CD1c-positive myeloid dendritic cell (primary cell): ENCODE data around the gene SNN.

ENCODE experiments used
- DNase-seq: peaks from one replicate; pipeline ENCODE4 v3.0.0-alpha.2; 2016; ENCODE audit errors: extremely low spot score

The SNN gene

GRCh38 chr16:11635113-11635652, 33.1 kb upstream of the SNN start:
- DNase-seq, result no peak

GRCh38 chr16:11635679-11636171, 32.5 kb upstream of the SNN start:
- no peak for DNase-seq

- DNase-seq, result no peak
Measured at GRCh38 chr16:11636172-11636721, 32.0 kb upstream of the SNN start.

GRCh38 chr16:11637320-11637719, 30.9 kb upstream of the SNN start:
- DNase-seq, result no peak

- DNase-seq, result no peak
Measured at GRCh38 chr16:11638140-11638539, 30.1 kb upstream of the SNN start.

GRCh38 chr16:11639008-11639562, 29.2 kb upstream of the SNN start:
- DNase-seq, result no peak

- peak; percentile 99 for DNase-seq
Measured at GRCh38 chr16:11639925-11640899, 28.0 kb upstream of the SNN start.

GRCh38 chr16:11640987-11641817, 27.1 kb upstream of the SNN start:
- DNase-seq, result peak; percentile 74

- DNase-seq, result no peak
Measured at GRCh38 chr16:11642765-11643116, 25.5 kb upstream of the SNN start.

- no peak for DNase-seq
Measured at GRCh38 chr16:11649276-11649675, 19.0 kb upstream of the SNN start.

- DNase-seq, result no peak
Measured at GRCh38 chr16:11650641-11651591, 17.3 kb upstream of the SNN start.

GRCh38 chr16:11651796-11652195, 16.5 kb upstream of the SNN start:
- no peak for DNase-seq

GRCh38 chr16:11655655-11656054, 12.6 kb upstream of the SNN start:
- DNase-seq, result no peak

- DNase-seq, result no peak
Measured at GRCh38 chr16:11657556-11657955, 10.7 kb upstream of the SNN start.

- no peak for DNase-seq
Measured at GRCh38 chr16:11658896-11659708, 9.2 kb upstream of the SNN start.

- no peak for DNase-seq
Measured at GRCh38 chr16:11660565-11660964, 7.7 kb upstream of the SNN start.

- DNase-seq, result no peak
Measured at GRCh38 chr16:11662582-11662981, 5.7 kb upstream of the SNN start.

GRCh38 chr16:11665071-11665491, 3.2 kb upstream of the SNN start:
- no peak for DNase-seq
